Measurements from ENCODE around the gene CCL21. TPM values are rescaled to one million over a fixed set of nuclear protein-coding genes. Genes with fewer than 3 reads are reported as not detected.
"Not testable (repeated sequence)": the region's sequence is repeated elsewhere in the genome, so short reads cannot be mapped to it uniquely, and the experiment has no call there.

Gene CCL21
- total RNA-seq, 2 donors from 2014 or later, result 32.6 to 40.2 TPM

DNA sequence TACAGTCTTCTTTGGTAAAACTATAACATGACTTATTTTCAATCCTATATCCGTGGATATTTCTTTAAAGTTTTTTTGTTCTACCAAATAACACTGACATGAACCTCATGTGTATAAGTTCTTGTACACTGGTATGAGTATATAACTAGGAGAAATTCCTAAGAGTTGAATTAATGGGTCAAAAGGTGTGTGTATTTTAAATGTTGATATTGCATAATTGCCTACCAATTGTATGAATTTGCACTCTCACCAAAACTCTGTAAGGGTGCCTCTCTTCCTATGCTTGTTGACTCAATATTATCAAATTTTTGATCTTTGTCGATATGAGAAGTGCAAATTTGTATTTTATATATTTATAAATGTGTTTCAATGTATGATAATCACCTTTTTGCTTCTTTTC, 22.9 kb upstream of the CCL21 start:
- no peak overlapping the region for H3K27ac ChIP-seq
- WGBS, 2 donors, result 60 to 61% methylated on average over 2 of the region's 2 CpGs
- no peaks in the 10 kb centered on the region for H3K36me3 ChIP-seq (replicated peaks in 1 of 2; ENCODE audit: insufficient read depth in 1 of 2, low read depth in 2 of 2)
- no peak for TF ChIP-seq CTCF (IDR thresholded peaks at IDR 0.05)
- no peak for TF ChIP-seq POLR2A (IDR thresholded peaks at IDR 0.05)
- H3K27me3 ChIP-seq, result no peaks in the 10 kb centered on the region
- ATAC-seq, result no peak
- DNase-seq, result no peak
- no peak overlapping the region for H3K4me3 ChIP-seq
- intact Hi-C loops (cut with DNase I), result no loop called here
- no peaks in the 10 kb centered on the region for H3K9me3 ChIP-seq
- H3K4me1 ChIP-seq, result no peaks in the 10 kb centered on the region

DNA sequence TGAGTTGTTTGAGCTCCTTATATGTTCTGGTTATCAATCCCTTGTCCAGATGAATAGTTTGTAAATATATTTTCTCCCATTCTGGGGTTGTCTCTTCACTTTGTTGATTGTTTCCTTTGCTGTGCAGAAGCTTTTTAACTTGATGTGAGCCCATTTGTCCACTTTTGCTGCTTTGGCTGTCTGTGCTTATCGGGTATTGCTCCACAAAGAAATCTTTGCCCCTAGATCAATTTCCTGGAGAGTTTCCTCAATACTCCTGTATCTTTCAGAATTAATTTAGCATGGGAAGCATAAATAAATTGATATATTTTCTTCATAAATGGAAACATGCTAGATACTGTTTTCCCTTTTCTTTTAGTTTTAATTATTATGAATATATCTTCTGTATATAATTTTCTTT, 22.5 kb upstream of the CCL21 start:
- WGBS, 2 donors, result 91 to 94% methylated on average over 1 of the region's 1 CpG
- intact Hi-C loops (cut with DNase I), result no loop called here
- Histone ChIP-seq H3K27me3 (no peaks in the 10 kb centered on the region), H3K36me3 (replicated peaks in 1 of 2; ENCODE audit: insufficient read depth in 1 of 2, low read depth in 2 of 2) (no peaks in the 10 kb centered on the region), H3K9me3 (no peaks in the 10 kb centered on the region), H3K4me1 (no peaks in the 10 kb centered on the region), H3K4me3 (no peak overlapping the region), H3K27ac (no peak overlapping the region)
- no peak for DNase-seq
- TF ChIP-seq POLR2A (IDR thresholded peaks at IDR 0.05) (no peak), CTCF (IDR thresholded peaks at IDR 0.05) (no peak)
- no peak for ATAC-seq

GRCh38 chr9:34723141-34723540, 13.2 kb upstream of the CCL21 start:
- intact Hi-C loops (cut with DNase I), result no loop called here
- Histone ChIP-seq H3K27me3 (no peaks in the 10 kb centered on the region), H3K27ac (no peak overlapping the region), H3K9me3 (no peaks in the 10 kb centered on the region), H3K36me3 (replicated peaks in 1 of 2; ENCODE audit: insufficient read depth in 1 of 2, low read depth in 2 of 2) (no peaks in the 10 kb centered on the region), H3K4me3 (no peak overlapping the region), H3K4me1 (peaks cover 6% of the 10 kb centered on the region)
- DNase-seq (no peak), ATAC-seq (no peak)
- no peak for TF ChIP-seq POLR2A (IDR thresholded peaks at IDR 0.05)
- no peak for TF ChIP-seq CTCF (IDR thresholded peaks at IDR 0.05)
- WGBS, 2 donors, result 86 to 87% methylated on average over 11 of the region's 11 CpGs

GRCh38 chr9:34719769-34720025, 9.8 kb upstream of the CCL21 start:
- ATAC-seq; DNase-seq; intact Hi-C loops (cut with DNase I): not testable (repeated sequence)

DNA sequence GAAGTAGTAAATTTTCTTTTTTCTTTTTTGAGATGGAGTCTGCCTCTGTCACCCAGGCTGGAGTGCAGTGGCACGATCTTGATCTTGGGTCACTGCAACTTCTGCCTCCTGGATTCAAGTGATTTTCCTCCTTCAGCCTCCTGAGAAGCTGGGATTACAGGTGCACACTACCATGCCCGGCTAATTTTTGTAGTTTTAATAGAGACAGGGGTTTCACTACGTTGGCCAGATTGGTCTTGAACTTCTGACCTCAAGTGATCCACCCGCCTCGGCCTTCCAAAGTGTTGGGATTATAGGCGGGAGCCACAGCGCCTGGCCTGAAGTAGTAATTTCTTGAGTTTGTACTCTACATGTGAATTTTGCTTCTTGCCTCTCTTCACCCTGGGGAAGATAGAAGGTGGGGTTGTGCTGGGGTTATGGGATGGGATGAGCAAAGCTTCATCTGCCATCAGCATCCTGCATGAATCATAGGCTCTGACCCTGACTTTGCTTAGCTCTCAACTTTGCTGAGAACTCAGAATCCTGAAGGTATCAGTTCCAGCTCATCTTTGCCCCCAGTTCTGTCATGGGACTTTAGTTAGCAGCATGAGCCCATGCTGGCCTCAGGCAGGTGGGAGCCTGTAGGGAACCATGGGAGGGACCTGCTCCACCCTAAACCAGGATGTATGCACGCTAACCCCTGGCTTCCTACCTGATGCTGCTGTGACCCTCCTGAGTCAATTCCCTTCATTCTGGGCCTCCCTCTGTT, 9.3 kb upstream of the CCL21 start:
- Histone ChIP-seq H3K9me3 (no peaks in the 10 kb centered on the region), H3K36me3 (replicated peaks in 1 of 2; ENCODE audit: insufficient read depth in 1 of 2, low read depth in 2 of 2) (no peaks in the 10 kb centered on the region), H3K4me1 (peaks cover 15% of the 10 kb centered on the region), H3K4me3 (no peak overlapping the region), H3K27ac (no peak overlapping the region), H3K27me3 (no peaks in the 10 kb centered on the region)
- 79 to 80% methylated on average over 8 of the region's 8 CpGs for WGBS, 2 donors
- ATAC-seq, result no peak
- DNase-seq, result no peak
- TF ChIP-seq CTCF (IDR thresholded peaks at IDR 0.05) (no peak), POLR2A (IDR thresholded peaks at IDR 0.05) (no peak)
- intact Hi-C loops (cut with DNase I), result no loop called here

More at GRCh38 chr9:34719769-34720025, 9.8 kb upstream of the CCL21 start:
- not testable (repeated sequence) for H3K4me1 ChIP-seq; H3K27ac ChIP-seq; H3K4me3 ChIP-seq; H3K27me3 ChIP-seq; H3K36me3 ChIP-seq (replicated peaks in 1 of 2; ENCODE audit: insufficient read depth in 1 of 2, low read depth in 2 of 2); H3K9me3 ChIP-seq
